NCI-H2227 treated with DMSO at 0.1 percent for 48 hours (cell line): Measurements from ENCODE around the gene ARHGEF7.
"Not testable (repeated sequence)": the region's sequence is repeated elsewhere in the genome, so short reads cannot be mapped to it uniquely, and the experiment has no call there.

Experiments used
- DNase-seq: peaks from one replicate; lab custom pipeline; 2025; lab: John Stamatoyannopoulos, UW

Gene ARHGEF7

DNA sequence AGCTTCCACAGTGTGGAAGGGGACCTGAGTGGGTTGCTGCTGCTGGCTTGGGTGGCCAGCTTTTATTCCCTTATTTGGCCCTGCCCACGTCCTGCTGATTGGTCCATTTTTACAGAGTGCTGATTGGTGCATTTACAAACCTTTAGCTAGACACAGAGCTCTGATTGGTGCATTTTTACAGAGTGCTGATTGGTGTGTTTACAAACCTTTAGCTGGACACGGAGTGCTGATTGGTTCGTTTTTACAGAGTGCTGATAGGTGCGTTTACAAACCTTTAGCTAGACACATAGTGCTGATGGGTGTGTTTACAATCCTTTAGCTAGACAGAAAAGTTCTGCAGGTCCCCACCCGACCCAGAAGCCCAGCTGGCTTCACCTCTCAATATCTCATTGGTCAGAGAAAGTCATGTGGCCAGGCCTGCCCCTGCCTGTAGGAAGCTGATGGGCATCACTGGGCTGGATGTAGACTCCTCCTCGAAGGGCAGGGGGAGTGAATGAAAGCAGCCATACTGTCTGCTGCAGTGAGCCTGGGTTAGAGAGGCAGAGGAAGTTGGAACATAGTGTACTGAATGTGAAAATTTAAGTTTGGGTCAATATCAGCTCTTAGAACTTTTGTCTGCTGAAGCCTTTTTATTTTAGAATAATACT is 83.7 kb downstream of the ARHGEF7 start:
- DNase-seq: not testable (repeated sequence)

DNA sequence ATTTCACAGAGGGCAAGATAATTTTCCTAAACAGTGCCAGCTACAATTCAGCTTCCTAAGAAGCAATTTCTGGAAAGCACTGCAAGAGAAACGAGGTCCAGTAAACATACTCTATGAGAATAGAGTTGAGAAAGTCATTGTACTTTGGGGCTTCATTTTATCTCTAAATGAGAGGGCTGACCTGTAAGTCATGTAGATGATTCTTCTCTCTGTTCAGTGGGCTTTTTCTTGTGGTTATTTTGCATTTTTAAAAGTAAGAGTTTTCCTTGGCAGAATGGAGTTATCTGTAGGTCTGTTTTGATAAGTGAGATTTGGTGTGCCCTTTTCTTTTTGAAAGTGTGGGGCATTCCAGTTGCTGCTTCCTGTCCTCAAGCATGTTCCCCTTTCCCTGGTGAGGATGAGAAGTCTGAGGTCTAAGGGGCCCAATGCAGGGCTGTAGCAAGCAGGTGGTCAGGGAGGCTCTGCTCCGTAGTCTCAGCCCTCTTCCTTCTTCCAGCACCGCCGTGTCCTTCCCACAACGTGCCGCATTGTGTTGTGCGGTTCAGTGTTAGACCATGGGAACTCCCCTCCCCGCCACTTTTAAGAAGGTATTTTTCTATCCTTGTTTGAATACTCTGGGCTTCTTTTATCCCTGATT is 86.3 kb downstream of the ARHGEF7 start:
- no peak for DNase-seq

DNA sequence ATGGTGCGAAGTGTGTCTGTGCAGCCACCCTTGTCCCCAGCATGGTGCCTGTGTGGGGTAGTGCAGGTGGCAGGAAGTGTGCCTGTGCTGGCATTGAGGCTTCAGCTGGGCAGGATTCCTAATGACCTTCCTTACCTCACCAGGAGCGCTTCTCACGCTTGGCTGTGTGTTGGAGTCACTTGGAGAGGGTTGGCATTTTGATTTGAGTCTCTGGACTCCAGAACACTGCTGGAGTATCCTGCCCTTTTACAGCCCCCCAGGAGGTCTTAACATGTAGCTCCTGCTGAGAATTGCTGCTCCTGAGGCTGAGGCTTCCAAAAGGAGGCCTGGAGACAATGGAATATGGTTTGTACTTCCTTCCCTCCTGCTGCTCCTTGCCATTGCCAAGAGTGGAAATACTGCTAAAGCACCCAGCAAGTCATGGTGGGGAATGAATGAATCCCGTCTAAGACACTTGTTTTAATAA is 87.1 kb downstream of the ARHGEF7 start:
- DNase-seq: no peak

DNA sequence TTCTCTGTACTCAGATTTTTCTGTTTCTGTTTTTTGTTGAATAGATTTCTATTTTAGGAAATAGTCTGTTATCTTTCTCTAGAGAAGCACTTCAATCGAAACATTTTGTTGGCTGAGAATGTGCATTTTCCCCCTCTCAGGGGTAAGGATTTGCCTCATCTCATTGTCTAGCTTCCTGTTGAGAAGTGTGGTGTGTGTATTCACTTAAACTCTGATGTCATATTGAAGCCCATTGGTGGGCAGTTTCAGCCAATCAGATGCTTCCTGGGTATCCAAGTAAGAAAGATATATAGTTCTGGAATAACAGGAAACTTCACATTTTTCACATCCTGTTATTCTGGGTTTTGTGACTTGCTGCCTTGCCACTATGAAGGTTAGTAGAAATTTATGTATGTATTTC is 87.6 kb downstream of the ARHGEF7 start:
- DNase-seq: no peak

DNA sequence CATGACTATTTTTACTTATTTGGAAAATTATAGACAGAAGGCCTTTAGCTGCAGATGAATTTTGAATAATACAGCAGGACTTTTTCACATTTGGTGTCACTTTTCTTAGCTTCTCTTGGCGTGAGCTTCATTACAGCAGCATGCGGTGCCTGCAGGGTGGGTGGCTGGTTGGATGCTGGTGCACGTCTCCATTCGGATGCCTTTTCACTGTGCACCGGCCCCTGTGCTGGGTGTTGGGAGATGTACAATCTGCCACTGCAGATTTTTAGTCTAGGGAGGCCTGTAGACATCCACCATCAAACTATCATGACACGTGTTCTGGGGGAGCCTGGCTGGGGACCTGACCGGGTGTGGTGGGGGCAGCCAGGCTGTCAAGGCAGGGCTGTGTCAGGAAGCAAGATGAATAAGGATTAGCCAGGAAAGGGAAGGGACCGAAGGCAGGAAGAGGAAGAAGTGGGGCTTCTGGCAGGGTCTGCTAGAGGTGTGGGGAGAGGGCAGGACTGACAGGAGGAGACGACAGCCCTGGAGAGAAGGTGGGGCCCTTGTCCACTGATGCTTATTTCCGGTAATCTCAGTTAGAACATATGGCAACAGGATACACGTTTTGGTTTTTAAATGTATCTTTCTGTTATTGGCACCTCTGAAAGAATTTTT is 88.8 kb downstream of the ARHGEF7 start:
- no peak for DNase-seq

DNA sequence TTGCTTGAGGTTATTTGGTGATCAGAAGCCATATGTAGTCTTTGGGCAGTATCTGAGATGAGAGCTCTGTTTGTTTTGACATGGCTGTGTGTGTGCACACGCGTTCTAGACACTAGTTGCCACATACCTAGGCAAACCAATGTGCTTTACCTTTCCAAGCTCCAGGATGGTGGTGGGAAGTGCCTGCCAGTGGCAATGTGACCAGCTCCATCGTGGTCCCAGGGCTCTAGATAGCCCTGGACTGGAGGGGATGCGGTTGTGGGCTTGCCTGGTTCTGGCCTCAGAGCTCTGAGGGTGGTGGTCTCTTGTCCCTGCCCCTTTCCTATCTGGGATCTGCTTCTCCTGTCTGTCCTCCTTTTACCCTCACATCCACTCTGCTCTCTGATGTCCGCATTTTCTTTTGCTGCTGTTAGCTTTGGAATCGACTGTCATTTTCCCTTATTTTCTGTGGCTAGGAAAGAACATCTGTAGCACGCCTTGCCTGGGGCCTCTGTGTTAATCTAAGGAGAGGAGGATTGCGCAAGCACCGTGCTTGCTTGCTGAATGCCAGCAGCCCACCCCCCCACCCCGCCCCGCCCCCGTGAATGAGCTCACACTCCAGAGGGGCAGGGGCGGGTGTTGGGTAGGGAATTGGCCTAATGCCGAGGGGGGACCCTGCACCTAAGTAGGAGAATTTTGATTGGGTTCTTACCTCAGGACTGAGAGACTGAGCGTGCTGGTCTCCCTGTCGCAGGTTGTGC is 89.5 kb downstream of the ARHGEF7 start:
- no peak for DNase-seq

DNA sequence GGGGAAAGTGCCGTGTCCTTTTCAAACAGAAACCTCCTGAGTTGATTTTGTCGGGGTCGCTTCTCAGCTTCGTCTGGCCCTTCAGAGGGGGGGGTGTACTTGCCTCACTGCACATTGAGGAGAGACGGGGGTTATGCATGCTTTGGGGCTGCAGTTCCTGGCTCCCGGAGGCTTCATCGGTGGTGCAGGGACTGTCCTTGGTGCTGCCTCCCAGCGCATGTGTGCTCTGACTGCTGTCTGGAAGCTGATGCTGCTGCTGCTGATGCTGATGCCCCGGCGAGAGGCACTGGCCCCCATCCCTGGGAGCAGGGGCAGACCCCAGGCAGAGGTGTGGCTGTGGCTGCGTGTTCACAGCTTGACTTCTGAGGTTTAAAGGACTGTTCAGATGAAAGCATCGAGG is 91.0 kb downstream of the ARHGEF7 start:
- no peak for DNase-seq

DNA sequence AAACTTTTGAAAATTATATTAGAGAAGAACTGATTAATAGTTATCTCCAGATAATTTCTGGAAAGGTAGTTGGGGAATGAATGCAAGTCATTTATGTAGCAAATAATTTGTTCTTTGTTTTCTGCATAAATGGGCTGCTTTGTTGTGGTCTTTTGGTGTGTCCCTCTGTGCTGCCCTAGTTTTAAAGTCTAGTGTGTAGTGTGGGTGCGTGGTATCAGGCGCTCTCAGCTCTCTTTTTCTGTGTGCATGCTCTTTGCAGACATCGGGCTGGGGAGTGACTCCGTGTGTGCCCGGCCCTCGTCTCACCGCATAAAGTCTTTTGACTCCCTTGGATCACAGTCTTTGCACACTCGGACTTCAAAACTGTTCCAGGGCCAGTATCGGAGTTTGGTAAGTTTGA is 94.5 kb downstream of the ARHGEF7 start:
- no peak for DNase-seq

DNA sequence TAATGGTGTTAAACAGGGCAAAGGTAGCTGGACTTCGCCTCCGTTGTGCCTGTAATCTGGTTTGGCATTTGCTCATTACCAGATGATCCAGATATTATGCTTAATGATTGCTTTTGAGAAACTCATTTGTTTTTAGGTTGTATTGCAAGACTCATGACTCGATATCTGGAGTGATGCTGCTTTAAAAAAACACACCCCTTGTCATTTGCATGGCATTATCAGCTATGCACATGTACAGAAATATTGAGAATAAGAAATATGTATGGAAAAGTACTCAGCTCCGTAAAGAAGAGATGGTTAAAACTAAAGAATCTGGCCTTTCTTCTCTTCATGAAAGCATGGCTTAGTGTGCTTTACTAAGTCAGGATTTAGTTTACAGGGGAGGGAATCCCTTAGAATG is 95.0 kb downstream of the ARHGEF7 start:
- no peak for DNase-seq

DNA sequence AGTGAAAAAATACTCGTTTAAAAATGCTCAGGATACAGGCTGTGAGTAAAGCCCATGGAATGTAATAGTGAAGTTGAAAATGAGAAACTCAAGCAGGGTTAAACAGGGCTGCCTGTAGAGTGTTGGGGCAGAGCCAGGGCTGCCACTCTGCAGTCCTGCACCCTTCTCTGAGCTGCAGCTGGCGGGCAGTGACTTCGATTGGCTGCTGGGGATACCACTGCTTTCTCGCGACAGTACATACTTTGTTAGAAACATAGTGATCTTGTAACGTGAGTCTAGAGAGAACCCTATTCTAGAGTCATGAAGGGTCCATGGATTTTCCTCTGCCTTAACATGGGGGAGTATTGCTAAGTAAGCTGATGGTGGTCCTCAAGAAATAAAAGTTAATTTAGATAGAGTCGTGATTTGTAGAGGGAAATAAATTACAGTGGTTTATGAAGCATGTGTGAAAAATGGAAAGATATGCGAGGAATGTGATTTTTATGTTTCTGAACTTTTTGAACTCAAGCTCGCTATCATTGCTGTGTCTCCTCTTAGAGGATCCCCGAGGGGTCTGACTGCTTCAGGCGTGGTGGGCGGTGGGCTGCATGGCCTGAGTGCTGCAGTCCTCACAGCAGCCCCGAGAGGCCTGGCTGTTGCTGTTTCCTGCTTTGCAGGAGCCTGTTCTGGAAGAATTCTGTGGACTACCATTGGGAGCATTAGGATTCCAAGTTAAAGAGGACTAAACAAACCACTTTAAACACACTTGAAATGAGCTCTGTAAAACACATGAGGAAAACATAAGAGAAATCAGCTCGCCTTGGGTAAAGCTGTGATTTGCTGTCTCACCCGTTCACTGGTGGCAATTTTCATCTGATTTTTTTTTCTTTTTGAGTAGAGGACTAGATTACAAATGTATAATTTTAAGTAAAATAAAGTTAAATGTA is 95.7 kb downstream of the ARHGEF7 start:
- DNase-seq: no peak

DNA sequence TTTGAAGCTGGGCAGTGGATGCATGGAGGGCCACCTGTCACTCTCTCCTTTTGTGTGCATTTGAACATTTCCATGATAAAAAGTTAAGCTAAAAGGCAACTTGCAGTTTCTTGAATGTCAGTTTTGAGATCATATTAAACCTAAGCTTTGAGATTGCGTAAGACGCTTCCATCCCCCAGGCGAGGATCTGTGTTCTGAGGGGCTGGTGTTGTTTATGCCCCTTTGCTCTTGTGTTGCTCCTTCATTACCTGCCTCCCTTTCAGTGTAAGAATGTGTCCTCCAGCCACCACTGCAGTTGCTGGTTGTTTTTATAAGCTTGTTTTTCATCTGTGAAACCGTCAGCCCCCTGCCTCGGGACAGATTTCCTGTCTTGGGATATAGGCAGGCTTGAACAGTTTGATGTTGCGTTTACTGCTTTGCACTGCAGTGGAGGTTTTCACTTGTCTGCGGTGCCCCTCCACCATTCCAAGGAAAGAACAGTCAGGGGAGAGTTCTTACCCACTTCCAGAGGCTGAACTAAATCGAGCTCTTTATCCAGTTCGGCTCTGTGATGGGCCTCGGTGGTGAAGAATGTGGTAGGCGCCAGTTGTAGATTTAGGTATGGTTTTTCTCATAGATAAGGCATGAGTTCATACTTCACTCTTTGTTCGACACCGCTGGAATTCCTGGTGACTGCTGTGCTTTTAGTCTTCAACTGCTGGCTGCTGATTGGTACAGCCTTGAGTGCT is 96.8 kb downstream of the ARHGEF7 start:
- no peak for DNase-seq

DNA sequence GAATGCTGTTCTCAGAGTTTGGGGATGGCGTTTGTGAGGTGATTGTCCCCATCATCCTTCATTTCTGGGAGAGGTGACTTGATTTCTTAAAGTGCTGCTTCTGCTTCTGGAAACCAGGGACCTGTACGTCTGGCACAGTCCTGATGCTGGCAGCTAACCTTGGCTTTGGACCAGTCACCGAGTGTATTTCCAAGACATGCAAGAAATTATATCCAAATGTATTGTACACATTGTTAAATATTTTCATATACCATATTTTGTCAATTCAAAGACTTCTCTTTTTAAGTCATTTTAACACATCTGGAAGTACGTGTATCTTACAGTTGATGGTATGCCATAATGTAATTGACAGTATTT is 97.4 kb downstream of the ARHGEF7 start:
- no peak for DNase-seq

DNA sequence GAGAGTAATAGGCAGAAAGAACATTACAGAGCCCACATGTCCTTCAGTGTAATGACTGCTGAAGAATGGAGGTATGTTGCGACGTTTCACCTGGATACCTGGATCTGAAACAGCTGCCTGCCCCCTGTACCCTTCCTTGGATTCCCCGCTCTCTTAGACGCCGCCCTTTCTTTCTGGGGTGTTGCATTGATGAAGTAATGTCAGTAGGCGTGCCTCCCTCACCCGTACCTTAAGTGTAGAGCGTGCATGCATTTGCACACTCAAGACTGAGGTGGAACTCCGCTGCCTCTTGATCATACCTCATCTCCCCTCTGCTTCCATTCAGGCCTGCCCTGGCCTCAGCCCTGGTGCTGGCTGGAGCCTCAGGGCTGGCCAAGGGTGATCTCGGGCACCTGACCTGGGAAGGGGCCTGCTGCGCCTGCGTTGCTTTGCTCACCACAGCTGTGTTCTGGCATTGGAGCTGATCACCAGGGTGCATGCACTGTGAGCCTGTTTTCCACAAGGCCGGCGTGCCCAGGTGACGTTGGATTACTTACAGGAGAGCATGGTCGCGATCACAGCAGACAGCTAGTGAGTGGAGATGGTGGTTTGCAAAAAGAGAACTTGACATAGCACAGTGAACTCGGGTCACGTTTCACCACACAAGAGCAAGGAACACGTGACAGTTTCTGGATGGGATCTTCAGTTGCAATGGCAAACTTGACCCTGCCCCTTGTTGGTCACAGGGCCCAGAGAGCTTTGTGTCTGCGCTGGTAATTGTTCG is 99.0 kb downstream of the ARHGEF7 start:
- no peak for DNase-seq

DNA sequence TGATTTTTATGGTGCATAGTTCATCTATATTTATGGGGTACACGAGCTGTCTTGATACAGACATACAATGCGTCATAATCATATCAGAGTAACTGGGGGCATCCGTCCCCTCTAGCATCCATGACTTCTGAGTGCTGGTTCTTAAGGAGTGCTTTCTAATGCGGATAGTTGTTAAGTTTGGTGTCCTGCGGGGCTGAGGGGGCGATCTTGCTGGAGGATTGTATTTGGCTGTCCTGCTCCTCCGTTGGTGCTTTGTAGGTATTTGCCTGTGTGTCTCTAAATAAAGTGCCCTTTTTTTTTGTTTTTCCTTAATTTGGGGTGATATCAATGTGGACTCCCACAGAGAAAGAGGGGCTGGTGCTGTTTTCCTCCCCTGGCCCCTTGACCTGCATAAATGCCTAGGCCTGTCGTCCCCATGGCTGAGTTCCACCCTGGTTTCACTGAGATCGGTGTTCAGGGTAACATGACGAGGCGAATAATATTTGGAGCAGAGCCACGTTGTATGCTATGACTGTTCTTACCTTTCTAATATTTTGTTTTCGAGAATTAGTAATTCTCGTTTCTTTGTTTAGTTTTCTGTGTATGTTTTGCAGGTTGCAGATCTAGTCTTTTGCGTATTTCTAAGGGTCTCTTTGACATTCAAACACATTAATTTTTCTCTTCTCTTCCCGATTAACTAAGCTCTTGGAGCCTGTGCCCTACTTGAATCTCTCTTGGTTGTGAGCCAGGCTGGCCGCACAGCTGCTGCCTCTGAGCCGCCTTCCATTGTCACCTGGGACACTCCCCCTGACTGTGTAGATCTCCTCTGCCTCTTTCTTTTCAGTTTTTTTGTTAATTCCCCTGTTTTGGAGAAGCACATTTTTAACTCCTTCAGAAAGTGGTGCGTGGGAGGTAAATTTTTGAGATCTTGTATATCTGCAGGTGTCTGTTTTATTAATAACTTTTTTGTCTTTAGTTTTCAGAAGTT is 100.3 kb downstream of the ARHGEF7 start:
- DNase-seq: no peak

DNA sequence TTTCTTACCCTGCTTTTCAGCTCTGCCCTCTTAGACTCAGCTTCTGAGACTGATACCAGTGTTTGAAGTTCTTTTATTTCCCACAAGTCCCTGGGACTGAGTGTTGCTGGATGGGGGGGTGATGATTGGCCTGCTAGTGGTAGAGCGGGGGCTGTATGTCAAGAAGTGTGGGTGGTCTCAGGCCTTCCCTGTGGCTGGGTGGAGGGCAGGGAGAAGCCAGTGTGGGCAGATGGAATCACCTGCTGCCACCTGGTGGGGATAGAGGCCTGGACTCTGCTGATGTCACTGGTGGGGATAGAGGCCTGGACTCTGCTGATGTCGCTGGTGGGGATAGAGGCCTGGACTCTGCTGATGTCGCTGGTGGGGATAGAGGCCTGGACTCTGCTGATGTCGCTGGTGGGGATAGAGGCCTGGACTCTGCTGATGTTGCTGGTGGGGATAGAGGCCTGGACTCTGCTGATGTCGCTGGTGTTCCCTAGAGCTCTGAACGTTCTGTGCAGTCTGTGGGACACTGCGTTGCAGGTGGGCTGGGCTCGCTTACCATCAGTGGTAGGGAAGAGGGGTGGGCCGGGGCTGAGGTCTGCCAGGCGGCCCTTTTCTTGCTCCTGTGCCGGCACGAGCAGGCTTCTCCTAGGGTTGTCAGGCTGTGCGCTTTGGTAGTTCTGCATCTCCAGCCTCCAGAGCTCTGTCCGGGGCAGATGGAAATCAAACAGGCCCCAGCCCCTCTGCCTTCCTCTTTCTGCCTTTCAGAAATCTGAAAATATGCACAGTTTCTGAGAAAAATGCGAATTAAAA is 101.3 kb downstream of the ARHGEF7 start:
- DNase-seq: no peak

DNA sequence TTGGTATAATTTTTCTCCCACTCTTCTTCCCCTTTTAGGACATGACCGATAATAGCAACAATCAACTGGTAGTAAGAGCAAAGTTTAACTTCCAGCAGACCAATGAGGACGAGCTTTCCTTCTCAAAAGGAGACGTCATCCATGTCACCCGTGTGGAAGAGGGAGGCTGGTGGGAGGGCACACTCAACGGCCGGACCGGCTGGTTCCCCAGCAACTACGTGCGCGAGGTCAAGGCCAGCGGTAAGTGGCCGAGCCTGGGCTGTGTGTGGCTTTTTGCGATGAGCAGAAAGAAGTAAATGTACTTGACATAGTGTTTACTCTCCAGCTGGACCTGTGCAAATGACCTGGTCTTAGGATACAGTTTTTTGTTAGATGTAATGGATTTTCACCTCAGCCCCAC is 102.5 kb downstream of the ARHGEF7 start:
- DNase-seq: no peak

DNA sequence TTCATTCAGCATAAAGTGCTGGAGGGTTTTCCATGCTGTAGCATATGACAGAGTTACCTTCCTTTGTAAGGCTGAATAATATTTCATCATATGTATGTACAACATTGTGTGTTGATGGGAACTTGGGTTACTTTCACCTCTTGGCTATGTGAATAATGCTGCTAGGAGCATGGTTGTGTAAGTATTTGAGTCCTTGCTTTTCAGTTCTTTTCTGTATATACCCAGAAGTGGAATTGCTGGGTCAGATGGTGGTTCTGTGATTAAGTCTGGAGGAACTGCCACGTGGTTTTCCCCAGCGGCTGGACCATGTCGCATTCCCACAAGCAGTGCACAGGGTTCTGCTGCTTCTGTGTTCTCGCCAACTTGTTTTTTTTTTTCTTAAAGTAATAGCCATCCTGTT is 104.2 kb downstream of the ARHGEF7 start:
- no peak for DNase-seq

DNA sequence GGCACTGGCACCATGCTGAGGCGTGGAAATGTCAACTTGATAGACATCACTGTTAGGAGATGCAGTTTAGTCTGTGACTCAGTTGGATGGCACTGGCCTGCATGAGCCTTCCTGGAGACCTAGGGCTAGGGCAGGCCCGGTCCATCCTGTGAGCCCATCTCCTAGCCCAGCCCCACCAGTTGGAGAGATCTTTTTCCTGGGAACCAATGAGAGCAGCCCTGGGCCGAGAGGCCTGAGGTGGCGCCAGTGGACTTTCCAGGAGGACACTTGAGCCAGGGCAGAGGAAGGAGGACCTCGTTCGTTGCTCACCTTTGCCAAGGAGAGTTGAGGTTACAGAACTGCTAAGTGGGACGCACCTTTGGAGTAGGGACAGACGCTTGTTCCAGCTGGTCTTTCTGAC is 104.8 kb downstream of the ARHGEF7 start:
- no peak for DNase-seq
